Fibroblast of gingiva (primary cell): ENCODE measurements around the gene IQCH.
"Not testable (repeated sequence)": the region's sequence is repeated elsewhere in the genome, so short reads cannot be mapped to it uniquely, and the experiment has no call there.

Experiments
- DNase-seq: peaks from one replicate; pipeline ENCODE4 v3.0.0-alpha.2; 2011; ENCODE audit warnings: low read depth

IQCH gene

DNA sequence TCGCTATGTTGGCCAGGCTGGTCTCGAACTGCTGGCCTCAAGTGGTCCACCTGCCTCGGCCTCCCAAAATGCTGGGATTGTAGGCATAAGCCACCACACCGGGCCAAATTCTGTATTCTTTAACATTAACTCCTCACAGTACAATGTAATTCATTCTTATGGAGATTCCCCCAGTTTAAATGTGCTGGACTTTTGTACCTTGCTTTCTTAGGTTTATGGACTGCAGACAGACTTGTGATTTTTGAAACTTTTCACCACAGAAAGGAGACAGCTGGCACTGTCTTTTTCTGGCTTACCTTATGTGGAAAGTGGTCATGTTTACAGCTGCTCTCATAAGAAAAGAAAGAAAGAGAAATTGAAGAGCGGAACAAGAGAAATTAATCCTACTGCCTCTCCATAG lies 103.8 kb downstream of the IQCH start:
- no peak for DNase-seq

DNA sequence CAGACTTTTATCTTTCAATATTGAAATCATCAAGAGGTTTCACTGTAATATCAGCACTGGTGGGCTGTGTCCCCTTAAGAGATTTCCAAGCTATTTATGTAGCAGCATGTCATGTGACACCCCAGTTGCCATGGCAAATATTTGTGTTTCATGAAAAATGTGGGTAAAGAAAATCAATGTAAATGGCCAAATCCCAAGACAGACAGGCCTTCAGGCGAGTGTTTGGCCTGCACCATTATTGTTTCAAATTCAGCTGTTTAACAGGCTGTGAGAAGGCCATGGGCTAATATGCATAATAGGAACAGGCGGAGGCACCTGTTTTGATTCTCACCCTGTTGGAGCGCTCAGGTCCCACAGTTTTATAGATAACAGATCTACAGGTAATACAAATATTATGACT lies 104.2 kb downstream of the IQCH start:
- DNase-seq = no peak

DNA sequence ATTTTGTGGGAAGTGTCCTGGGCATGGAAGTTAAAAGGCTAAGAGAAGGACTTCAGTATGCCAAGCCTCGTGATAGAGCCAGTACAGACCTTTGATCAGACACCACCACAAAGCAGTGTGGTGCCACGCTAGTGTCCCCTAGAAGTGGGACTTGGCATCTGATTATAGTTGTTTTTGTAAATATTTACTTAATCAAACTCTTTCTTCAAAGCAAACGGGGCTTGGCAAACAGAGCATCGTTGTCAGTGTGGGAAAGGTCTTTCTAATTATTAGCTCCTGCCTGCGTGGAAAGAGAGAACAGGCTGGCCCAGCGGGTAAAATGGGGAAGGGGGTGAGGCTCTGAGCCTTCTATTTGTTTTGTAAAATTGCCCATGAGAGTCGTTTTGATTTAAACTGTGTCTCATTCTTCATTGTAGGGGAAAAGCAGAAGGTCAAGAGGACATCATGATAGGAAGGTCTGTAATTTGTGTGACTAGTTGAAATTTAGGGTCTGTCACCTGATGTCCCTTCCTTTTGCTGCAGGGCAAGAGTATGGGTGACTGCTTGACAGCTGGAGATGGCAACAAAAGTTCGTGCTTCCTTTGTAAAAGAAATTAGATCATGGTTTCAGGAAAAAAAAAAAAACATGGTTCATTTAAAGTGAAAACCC lies 105.0 kb downstream of the IQCH start:
- no peak for DNase-seq

DNA sequence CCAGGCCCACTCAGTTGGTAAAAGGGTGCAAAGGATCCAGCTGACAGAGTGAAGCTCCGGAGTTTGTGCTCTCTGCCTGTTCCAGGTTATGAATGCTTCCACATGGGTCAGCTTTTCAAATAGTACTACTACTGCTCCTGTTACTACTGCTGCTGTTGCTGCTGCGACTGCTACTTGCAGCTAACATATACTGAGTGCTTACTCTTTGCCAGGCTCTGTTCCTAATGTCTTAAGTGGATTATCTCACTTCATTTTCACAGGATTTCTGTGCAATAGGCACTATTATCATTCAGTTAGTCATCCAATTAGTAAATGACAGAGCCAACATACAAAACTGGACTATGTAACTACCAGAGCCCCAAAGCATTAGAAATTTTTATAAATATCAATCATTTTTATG lies 106.5 kb downstream of the IQCH start:
- no peak for DNase-seq

DNA sequence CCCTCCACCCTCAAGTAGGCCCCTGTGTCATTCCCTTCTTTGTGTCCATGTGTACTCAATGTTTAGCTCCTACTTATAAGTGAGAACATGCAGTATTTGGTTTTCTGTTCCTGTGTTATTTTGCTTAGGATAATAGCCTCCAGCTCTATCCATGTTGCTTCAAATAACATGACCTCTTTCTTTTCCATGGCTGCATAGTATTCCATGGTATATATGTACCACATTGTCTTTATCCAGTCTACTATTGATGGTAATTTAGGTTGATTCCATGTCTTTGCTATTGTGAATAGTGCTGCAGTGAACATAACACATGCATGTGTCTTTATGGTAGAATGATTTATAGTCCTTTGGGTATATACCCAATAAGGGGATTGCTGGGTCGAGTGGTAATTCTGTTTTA lies 109.1 kb downstream of the IQCH start:
- DNase-seq = not testable (repeated sequence)

DNA sequence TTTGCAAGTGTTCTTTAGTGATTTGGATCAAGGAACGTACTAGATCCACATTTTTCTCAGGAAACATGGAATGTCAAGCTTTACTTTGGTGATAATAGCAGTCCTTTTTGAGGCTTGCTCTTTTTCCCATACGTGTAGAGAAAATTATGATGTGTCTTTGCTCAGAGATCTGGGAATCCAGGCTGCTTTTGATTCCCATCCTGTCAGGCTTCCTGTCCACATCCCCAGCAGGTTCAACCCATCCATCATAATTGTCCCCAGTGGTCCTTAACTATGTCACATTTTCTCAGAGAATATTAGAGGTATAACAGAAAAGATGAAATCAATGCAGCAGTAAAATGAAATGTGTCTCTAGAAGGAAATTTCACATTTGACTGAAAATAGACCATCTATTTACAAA lies 111.4 kb downstream of the IQCH start:
- no peak for DNase-seq

DNA sequence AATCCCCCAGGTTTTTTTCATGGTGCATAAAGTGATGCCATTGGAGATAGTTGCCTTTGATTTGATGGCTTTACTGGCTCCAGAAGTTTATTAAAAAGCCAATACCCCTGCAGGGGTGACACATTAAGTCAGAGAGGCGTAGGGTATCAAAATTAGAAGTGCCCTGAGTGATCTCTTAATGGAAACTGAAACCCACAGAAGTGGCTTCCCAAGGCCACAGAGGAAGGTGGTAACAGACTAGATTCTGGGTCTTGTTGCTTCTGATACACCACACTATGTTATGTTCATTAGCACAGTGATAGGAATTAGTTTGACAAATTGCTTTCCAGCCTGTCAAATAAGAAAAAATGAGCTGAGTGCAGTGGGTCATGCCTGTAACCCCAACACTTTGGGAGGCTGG lies 112.3 kb downstream of the IQCH start:
- no peak for DNase-seq

DNA sequence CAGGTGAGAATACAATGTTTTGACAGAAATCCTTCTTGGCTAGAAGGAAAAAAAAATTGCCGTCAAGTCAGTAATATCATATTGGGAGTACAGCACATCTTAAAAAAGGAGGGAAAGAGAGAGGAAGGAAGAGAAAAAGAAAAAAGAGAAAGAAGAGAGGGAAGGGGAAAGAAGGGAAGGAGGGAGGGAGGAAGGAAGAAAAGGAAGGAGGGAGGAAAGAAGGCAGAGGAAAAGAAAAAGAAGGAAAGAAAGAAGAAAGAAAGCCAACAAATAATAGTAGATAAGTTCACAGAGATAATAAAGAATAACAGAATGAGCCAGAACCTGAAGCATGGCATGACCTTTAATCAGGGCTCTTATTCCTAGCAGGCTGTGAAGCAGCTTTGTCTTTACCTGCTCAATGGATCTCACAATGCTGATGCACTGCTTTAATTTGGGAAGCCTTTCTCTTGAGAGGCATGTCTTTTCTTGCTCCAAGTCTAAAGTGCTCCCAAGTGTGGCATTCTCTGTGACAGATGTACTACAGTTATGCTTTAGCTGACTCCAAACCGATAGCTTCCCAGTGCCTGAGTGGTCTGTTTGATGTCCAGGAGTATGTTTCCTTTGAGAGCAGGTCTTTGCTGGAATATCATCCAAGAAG lies 114.9 kb downstream of the IQCH start:
- no peak for DNase-seq

DNA sequence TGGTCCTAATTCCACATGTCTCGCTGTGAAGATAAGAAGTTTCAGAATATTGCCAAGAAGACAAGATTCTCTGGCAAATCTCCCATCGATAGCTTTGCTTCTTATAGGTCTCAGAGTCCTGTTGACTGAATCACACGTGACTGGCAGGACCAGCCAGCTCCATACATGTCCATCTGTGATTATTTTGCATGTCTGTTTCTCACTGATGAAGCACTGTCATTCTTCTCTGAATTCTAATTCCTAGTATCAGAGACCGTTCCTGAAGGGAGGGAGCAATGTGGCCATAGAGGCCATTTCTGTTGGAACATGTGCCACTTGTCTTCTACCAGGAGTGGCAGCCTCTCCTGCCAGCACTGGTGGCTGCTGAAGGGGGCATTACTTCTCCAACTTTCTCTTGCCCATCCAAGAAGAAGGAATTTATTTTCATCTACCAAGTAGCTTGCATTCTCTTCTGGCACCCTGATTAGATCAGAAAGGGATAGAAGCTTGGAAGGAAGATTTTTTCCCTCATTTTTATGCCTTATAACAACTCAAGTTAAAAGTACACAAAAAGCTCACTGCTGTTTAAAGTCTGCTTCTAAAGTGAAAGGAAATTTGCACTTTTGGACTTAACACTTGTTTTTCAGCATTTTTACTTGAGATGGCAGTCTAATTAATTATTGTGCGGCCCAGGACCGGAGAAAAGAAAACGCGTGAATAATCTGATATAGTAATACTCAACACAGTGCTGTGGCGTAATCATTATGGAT lies 115.8 kb downstream of the IQCH start:
- DNase-seq = no peak

DNA sequence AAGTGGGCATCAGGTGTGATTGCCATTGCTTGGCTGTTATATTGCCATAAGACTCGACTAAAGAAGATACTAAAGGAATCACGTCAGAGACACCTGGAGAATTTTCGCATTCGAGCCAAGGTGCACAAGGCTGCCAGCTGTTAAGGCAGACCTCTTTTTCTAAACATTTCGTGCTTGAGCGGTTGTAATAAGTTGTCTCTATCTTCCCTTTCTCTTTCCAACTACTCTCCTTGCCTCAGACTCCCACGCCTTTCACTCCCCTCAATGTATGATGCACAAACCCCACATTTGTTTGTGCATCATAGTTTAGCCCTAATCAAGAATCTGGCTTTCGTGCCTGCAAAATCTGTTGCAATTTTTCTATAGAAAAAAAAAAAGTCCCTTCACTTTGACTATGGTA lies 118.0 kb downstream of the IQCH start:
- no peak for DNase-seq

DNA sequence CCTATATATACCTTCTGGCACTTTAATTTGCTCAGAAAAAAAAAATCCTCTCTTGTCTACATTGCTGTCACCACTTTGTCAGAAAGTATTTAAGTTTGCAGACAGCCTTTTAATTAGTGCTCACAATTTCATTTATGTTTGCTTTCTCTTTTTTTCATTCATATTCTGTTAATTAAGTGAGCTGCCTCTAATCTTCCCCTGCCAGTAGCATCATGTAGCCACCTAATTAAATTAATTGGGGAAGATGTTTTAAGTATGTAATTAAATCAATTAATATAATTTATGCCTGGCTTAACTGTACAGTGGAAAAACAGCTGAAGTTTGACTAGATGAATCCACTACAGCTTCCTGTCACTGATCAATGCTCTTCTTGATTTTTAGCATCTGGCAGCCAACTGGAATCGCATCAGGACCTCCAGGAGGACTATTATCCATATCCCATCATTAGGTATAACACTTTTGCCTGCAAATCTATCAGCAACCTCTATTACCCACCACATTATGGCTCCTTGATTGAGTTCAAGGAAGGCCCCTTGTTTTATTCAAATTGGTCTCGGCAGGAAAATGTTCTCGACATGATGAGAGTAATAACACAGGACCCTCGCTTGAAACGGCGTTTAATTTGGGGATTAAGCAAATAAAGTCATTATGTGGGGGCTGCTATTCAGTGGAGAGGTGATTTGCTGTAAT lies 118.5 kb downstream of the IQCH start:
- no peak for DNase-seq

DNA sequence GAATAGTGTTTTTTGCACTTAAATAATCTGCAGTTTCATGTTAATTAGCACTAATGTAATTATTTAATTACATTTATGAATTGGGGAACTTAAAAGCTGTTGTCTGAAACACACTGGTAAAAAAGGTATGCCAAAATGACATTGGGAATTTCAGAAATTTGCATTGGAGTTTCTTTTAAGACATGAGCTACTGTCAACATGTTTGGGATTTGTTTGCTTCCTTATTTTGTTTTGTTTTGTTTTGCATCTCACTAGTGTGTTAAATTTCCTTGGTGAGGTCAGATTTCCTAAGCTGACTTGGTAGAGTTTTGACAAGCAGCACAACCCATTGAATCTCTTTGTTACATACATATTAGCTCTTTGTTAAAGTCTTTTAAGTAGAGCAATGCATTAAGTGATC lies 119.4 kb downstream of the IQCH start:
- no peak for DNase-seq

DNA sequence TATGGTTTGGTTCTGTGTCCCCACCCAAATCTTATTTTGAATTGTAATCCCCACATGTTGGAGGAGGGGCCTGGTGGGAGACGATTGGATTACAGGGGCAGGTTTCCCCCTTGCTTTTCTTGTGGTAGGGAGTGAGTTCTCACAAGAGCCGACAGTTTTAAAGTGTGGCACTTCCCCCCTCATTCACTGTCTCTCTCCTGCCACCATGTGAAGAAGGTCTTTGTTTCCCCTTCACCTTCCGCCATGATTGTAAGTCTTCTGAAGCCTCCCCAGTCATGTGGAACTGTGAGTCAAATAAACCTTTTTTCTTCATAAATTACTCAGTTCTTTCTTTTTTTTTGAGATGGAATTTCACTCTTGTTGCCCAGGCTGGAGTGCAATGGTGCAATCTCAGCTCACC lies 124.9 kb downstream of the IQCH start:
- DNase-seq = no peak

DNA sequence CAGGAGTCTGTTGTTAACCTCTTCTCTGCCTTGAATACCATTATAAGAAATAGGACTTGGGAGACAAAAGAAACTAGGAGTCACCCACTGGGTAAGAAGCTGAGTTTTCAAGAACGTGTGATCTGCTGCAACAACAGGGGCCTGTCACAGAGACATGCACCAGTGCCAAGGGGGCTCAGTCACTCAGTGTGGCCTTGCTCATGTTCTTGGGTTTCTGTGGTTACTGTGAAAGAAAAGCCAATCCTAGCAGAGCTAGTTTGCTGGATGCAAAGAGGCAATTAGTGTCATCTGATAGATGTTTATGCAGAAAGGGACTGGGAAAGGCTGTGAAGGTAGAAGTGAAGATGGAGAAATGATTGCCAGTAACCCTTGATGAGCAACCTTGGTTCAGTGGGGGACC lies 126.3 kb downstream of the IQCH start:
- no peak for DNase-seq

DNA sequence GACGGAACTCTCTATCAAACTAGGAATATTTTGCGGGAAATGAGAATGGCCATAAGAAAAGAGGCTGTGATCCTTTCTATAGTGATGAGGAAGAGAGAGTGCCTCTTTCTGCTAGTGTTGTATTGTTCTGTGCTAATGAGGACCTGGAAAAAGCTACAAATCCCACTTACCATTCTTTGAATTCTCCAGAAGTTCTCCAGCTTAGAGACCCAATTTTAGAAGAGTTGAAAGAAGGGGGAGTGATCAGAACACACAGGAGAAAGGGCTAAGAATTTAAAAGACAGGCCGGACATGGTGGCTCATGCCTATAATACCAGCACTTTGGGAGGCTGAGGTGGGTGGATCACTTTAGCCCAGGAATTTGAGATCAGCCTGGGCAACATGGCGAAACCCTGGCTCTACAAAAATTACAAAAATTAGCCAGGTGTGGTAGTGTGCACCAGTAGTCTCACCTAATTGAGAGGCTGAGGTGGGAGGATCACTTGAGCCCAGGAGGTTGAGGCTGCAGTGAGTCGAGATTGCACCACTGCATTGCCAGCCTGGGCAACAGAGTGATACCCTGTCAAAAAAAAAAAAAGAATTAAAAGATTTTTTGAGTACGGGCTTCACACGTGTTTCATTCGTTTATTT lies 126.9 kb downstream of the IQCH start:
- DNase-seq = no peak

DNA sequence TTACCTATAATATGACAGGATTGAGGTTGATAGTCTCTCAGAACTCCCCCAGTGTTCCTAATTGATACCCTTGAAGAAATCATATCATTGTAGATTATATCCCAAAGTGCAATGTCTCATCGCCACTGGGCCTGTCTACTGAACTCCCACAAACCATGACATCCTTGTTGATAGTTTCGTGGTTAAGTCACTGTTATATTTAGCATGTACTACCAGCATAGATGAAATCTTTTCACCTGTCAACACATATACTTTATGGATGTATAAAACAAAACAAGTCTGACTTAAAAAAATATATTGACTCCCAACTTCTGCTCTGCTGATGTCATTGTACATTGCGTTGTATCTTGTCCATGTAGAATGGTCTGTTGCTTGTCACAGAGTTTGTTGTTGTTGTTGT lies 128.1 kb downstream of the IQCH start:
- DNase-seq = no peak

DNA sequence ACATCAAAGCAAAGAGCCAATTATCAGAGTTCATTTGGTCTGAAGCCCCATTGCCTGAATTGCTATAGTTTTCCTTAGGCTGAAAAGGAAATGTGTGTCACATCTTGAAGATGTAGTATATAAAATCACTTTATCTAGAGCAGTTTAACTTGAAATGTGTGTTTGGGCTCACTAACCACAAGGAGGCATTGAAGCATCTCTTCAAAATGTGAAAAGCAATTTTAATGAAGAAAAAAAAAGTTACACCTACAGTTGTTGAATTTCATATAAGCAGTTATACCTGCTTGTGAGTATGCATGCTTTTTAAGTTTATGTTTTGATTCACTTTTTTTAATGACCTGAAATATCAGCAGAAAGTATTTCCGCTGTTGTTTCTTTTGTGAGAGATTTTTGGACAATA lies 129.3 kb downstream of the IQCH start:
- DNase-seq = no peak

DNA sequence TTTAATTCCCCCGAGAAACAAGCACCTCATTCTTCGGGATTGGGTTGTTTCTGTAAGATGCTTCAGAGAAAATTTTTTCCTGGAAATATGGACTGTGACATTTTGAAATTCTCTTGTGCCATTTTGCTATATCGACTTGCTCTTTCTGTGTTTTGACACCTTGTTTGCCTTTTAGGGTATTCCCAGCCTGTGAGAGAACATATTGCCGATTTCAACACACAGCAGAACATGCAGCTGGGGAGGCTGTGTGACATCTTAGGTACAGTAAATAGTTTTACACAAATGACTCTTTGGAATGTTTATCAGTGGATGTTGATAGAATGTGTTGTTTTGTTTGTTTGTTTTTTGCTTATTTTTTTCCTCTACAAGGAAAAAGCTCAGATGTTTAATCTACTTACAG lies 130.2 kb downstream of the IQCH start:
- DNase-seq = no peak

DNA sequence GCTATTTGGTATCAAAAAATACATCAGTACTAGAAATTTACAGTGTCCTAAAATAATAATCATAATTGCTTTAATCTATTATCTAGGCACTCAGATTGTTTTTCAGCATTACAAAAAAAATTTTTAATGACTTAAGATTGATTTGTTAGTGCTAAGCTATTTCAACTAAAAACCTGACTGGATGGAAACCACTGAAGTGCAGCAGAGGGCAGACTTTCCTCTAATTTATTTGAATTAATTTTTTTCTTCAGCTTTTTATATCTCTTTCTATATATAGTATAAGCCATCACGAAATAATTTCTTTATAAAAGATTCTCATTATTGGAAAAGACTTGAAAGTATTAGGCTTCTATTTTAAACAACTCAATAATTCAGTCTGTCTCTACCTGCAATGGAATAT lies 131.4 kb downstream of the IQCH start:
- DNase-seq = no peak

DNA sequence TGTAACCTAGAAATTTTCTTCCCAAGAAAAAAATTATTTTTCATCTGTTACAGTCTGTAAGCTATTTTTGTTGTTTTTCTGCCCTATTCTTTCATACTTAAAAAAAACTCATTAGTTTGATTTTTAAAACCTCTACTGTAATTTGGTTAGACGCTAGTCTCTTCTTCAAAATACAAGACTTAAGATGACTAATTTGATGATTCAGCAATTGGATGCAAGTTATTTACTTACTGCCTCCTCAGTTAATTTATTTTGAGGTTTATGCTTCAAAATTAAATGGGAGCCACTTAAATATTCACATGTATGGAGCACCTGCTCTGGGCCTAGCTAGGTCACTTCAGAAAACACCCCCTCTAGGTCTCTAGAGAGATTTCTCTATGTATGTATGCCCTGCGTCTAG lies 132.4 kb downstream of the IQCH start:
- DNase-seq = no peak

DNA sequence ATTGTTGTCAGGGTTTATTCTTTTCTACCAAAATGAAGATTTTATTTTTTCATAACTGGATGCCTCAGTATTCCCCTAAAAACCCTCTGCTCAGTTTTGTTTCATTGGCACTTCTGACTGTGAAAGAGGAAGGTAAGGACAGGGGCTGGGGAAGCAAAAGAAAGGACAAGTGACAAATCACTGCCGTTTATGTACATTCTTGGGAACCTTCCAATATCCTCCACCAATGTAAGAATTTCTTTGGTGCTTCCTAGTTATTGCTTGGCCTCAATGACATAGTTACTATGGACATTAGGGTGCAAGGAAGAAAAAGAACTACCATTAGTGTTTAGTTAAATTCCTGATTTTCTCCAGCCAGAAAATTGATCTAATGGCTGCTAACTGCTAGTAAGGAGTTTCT lies 135.4 kb downstream of the IQCH start:
- DNase-seq = no peak

DNA sequence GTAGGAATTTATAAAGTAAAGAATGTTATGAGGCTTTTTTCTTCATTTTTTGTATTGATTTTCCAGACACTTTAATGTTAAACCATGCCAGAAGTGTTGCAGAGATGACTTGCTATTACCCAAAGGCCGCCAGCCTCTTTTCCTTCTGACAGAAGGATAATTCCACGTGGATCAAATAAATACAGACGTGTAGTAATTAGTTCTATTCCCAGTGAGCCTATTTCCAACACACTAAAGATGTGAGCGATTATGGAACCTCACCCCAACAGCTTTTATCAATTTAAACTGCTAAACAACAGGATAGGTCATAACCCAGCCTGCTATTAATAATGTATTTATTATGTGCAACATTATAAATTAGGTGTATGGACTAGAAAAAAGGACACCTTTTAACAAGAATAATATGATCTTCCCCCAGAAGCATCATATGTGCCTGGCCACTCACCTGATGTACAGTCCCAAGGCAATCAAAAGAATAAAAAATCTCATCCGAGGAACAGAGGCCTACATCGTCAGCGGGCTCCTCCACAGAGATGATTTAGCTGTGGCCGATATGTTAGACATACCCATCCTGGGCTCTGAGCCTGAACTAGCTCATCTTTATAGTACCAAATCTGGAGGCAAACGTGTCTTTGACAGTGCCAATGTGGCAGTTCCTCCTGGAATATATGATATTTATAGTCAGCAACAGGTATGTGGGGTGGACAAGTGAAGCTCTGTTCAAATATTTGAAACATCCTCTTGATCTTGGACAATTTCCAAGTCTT lies 140.5 kb downstream of the IQCH start:
- no peak for DNase-seq
